H7 (cell line): ENCODE results near the gene NCK2. TPM values are rescaled to one million over a fixed set of nuclear protein-coding genes. Genes with fewer than 3 reads are reported as not detected.
A peak's percentile ranks its signal among the peaks of the same experiment; 100 is the strongest.

Experiments used
- DNase-seq: peaks from one replicate; pipeline ENCODE4 v3.0.0; 2012
- H3K27me3 ChIP-seq: 2 replicates; pipeline ENCODE4 v1.6.0; 2011; ENCODE audit warnings: mild to moderate bottlenecking, low read length; ENCODE audit not compliant: control insufficient read depth, insufficient read depth
- H3K36me3 ChIP-seq: replicated peaks from 2 replicates; pipeline ENCODE4 v1.5.1; 2011; ENCODE audit warnings: low read length; ENCODE audit not compliant: control insufficient read depth, insufficient read depth
- H3K4me3 ChIP-seq: 2 replicates; pipeline ENCODE4 v1.5.1; 2011; ENCODE audit warnings: low read depth, mild to moderate bottlenecking, control low read depth, low read length, moderate library complexity; ENCODE audit not compliant: insufficient read depth
- total RNA-seq: library from RNA; depleted of rRNA; stranded (reverse); fragments of >200 nt; shearing (Covaris generic); gene quantifications from 2 replicates; pipeline ENCODE4 v1.2.3, GENCODE V29; 2014

The NCK2 gene
- total RNA-seq, 1 experiment from 2014 or later = 69.8 TPM

GRCh38 chr2:105867587-105867986 is 122.9 kb downstream of the NCK2 start:
- Histone ChIP-seq H3K36me3 (no peaks in the 10 kb centered on the region), H3K4me3 (no peak overlapping the region), H3K27me3 (no peaks in the 10 kb centered on the region)
- DNase-seq = no peak

DNA sequence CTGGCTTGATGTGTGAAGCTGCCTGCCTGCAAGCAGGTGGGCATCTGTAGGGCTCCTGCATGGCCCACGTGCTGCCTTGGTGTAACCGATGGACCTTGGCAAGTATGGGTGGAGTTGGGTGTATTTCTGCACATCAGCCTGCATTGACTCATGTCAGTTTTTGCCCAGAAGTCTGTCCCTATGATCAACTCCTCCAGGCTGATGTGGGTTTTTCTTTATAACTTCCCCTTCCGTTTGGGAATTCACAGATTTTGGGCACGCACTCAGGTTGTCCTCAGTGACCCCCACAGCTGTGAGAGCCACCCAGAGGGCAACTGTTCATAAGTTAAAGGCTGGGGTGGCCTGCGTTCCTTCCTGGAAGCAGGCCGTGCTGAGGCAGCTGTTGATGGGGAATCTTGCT is 123.3 kb downstream of the NCK2 start:
- no peak for DNase-seq
- Histone ChIP-seq H3K4me3 (no peak overlapping the region), H3K27me3 (no peaks in the 10 kb centered on the region), H3K36me3 (no peaks in the 10 kb centered on the region)

DNA sequence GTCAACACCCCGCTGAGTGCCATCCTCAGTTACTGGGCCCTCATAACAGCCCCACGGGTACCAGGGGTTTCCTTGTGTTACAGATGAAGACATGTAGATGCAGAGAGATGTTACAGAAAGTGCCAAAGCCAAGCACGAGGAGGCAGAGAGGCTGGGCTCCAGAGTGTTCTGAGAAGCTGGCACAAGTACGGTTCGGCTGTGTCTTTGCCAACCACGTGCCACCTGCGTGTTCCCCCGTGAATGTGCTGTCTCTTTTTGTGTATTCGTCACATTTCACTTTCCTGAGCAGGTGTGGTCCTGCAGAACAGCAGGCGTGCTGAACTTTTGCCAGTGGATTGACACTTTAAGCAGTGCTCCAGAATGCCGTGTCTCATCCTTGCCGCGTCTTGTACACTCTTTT is 124.6 kb downstream of the NCK2 start:
- H3K27me3 ChIP-seq = no peaks in the 10 kb centered on the region
- no peaks in the 10 kb centered on the region for H3K36me3 ChIP-seq
- no peak for DNase-seq
- no peak overlapping the region for H3K4me3 ChIP-seq

DNA sequence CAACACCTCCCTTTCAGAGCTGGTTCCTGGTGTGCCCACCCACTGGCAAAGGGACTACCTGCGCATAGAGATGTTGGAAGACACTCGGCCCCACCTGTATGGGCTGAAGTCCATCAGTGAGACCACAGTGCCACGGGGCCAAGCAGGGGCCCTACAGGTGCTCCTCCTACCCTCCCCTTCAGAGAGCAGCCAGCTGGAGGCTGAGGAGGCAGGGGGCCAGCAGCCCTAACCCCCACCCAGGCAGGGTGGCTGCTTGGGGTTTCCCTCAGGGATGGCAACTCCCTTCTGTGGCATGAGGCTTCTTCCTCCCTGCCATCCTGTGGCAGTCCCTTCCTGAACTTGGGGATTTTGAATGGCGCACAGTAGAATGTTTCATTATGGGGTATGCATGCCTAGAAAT is 125.3 kb downstream of the NCK2 start:
- no peaks in the 10 kb centered on the region for H3K27me3 ChIP-seq
- no peak overlapping the region for H3K4me3 ChIP-seq
- H3K36me3 ChIP-seq = no peaks in the 10 kb centered on the region
- no peak for DNase-seq

DNA sequence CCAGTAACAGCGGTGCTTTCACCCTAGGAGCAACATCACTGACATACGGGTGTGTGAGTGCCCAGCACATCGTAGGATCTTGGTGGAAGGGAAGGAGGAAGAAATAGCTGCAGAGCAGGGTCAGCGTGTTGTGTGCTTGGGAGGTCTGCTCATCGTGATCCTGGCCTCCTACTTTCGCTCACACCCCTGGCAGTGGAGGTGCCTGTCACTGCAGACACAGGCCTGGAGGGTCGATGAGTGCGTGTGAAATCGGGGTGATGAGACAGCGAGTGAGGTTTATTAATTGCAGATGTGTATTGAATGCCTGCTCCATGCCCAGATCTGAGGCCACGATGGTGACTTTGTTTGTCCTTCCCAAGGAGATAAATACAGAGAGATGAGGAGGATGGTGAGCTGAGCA is 126.1 kb downstream of the NCK2 start:
- no peak for DNase-seq
- no peaks in the 10 kb centered on the region for H3K27me3 ChIP-seq
- H3K36me3 ChIP-seq = no peaks in the 10 kb centered on the region
- H3K4me3 ChIP-seq = no peak overlapping the region

DNA sequence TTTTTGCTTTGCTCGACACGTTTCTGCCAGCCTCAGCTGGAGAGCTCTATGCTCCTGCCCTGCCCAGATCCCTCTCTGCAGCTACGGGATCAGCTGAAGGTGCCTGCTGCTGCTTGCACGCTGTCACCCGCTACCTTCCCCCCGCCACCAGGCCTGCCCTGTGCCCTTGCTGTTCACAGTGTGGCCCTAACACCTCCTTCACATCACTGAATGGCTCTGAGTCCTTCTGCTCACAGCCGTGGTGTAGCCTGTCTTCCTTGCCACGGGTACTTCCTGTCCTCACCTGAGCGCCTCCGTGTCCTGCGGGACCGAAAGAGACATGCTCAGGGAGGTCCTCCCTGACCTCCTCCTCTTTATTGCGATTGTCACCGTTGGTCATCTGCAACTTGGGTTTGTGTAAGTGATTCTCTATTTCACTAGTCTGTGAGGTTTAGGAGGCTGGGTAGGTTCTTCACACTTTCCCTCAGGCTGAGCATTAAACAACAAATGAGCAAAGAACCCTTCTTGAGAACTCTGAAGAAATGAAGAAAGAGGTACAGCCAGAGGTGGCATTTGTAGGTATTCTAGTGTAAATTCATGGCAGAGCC is 127.5 kb downstream of the NCK2 start:
- no peaks in the 10 kb centered on the region for H3K27me3 ChIP-seq

GRCh38 chr2:105872830-105873229 is 128.1 kb downstream of the NCK2 start:
- Histone ChIP-seq H3K36me3 (no peaks in the 10 kb centered on the region), H3K27me3 (no peaks in the 10 kb centered on the region), H3K4me3 (no peak overlapping the region)
- DNase-seq = no peak

More for the DNA sequence above, 127.5 kb downstream of the NCK2 start:
- no peaks in the 10 kb centered on the region for H3K36me3 ChIP-seq
- no peak overlapping the region for H3K4me3 ChIP-seq
- DNase-seq = no peak

GRCh38 chr2:105873281-105873680 is 128.6 kb downstream of the NCK2 start:
- no peak overlapping the region for H3K4me3 ChIP-seq
- no peaks in the 10 kb centered on the region for H3K36me3 ChIP-seq
- DNase-seq = no peak
- no peaks in the 10 kb centered on the region for H3K27me3 ChIP-seq

DNA sequence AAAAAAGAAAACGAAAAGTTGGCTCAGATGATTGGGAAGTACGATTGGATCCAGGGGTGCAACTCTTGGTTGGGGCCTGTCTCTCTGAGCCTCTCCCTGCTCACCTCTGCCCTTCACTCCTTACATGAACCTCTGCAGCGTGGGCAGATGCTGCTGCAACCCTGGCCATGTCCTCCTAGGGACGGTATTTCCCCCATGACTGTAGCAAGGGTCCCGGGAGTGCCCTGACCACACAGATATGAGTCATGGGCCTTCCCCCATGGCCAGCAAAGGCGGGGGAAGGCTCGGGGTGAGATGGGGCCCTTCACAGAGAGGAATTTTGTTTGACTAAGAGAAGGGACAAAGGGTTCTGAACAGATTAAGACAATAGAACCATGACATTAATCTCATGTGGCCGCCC is 129.0 kb downstream of the NCK2 start:
- DNase-seq = peak; percentile 80
- H3K36me3 ChIP-seq = no peaks in the 10 kb centered on the region
- no peaks in the 10 kb centered on the region for H3K27me3 ChIP-seq
- no peak overlapping the region for H3K4me3 ChIP-seq

GRCh38 chr2:105874466-105874865 is 129.8 kb downstream of the NCK2 start:
- no peak for DNase-seq
- Histone ChIP-seq H3K36me3 (no peaks in the 10 kb centered on the region), H3K27me3 (no peaks in the 10 kb centered on the region), H3K4me3 (no peak overlapping the region)

DNA sequence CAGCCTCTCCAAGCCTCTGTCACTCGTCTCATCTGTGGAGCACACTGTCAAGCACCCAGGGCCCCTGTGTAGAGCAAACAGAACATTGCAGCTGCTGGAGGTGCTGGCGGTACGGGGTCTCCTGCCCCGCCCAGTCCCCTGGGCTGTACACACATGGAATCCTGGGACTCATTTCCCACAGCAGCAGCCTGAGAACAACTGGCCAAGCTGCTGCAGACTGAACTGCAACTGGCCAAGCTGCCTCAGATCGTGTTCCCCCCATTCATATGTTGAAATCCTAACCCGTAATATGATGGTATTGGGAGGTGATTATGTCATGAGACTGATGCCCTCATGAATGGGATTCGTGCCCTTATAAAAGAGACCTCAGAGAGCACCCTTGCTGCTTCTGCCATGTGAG is 130.5 kb downstream of the NCK2 start:
- Histone ChIP-seq H3K4me3 (no peak overlapping the region), H3K27me3 (no peaks in the 10 kb centered on the region), H3K36me3 (no peaks in the 10 kb centered on the region)
- DNase-seq = no peak

- no peaks in the 10 kb centered on the region for H3K36me3 ChIP-seq
- H3K4me3 ChIP-seq = no peak overlapping the region
- no peak for DNase-seq
- H3K27me3 ChIP-seq = no peaks in the 10 kb centered on the region
Measured at GRCh38 chr2:105876191-105876590, 131.5 kb downstream of the NCK2 start.

GRCh38 chr2:105877945-105878344 is 133.2 kb downstream of the NCK2 start:
- Histone ChIP-seq H3K27me3 (no peaks in the 10 kb centered on the region), H3K4me3 (no peak overlapping the region), H3K36me3 (no peaks in the 10 kb centered on the region)
- no peak for DNase-seq

DNA sequence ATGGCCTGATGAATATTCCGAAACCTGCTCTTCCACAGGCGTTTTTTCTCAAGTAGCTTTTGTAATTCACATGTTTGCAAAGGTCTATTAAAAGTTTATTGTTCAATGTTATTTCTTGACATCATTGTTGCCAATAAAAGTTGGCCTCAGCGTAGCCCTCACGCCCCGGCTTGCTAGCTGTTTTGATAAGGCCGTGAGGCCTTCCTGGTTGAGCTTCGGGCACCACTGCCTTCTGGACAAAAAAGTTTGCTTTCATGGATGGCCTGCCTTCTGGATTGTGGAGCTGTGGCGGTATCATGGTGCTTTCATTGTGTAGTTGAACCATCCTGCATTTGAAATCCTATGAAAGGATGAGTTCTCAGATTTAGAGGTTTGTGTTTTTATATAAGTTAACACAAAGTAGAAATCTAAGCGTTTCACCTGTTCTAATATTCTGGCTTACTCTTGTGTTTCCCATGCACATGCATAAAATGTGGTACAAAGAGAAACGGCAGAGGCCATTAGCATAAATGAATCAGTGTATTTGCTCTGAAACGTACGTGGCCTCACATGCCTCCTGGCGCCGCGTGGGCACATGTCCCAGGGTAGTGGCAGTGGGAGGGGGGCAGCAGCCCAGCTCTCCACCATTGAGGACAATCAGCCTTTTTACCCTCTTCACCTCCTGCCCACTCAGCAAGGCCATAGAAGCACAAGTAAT is 134.5 kb downstream of the NCK2 start:
- Histone ChIP-seq H3K36me3 (no peaks in the 10 kb centered on the region), H3K4me3 (no peak overlapping the region), H3K27me3 (no peaks in the 10 kb centered on the region)
- no peak for DNase-seq

GRCh38 chr2:105879803-105880300 is 135.1 kb downstream of the NCK2 start:
- no peak for DNase-seq
- Histone ChIP-seq H3K36me3 (no peaks in the 10 kb centered on the region), H3K4me3 (no peak overlapping the region), H3K27me3 (no peaks in the 10 kb centered on the region)
